Measurements from ENCODE around the gene ZNF532. TPM values are rescaled to one million over a fixed set of nuclear protein-coding genes. Genes with fewer than 3 reads are reported as not detected.

ZNF532 gene
- total and polyA plus RNA-seq, 2 donors (not counting 3 experiments of a cell fraction or from before 2014, with no cell fraction given), result 42.3 to 70.1 TPM

GRCh38 chr18:58827886-58828285 lies 36.8 kb upstream of the ZNF532 start:
- Histone ChIP-seq H3K9me3 (replicated peaks; ENCODE audit: control insufficient read depth, insufficient read depth, low read length) (no peaks in the 10 kb centered on the region), H3K79me2 (ENCODE audit: control insufficient read depth, insufficient read depth, low read length) (no peaks in the 10 kb centered on the region), H3K27me3 (ENCODE audit: control insufficient read depth in 2 of 2, insufficient read depth in 2 of 2, low read length in 2 of 2) (no peaks in the 10 kb centered on the region), H4K20me1 (replicated peaks; ENCODE audit: control insufficient read depth, extremely low read depth, insufficient read depth, low read length) (no peaks in the 10 kb centered on the region), H3K9ac (replicated peaks; ENCODE audit: extremely low read depth, insufficient read depth, low read length) (no peak overlapping the region), H2AFZ (ENCODE audit: low read depth, low read length) (no peak overlapping the region), H3K4me2 (ENCODE audit: insufficient read depth, low read length) (no peak overlapping the region), H3K4me1 (ENCODE audit: control insufficient read depth, extremely low read depth, insufficient read depth, low read length) (no peaks in the 10 kb centered on the region), H3K4me3 (replicated peaks in 1 of 3; ENCODE audit: insufficient read depth in 1 of 3, low read depth in 1 of 3, low read length in 3 of 3) (no peak overlapping the region), H3K9me1 (replicated peaks; ENCODE audit: control insufficient read depth, extremely low read depth, insufficient read depth, low read length) (no peaks in the 10 kb centered on the region), H3K27ac (ENCODE audit: insufficient read depth, low read depth, low read length) (no peak overlapping the region), H3K36me3 (ENCODE audit: control insufficient read depth in 2 of 2, extremely low read depth in 1 of 2, insufficient read depth in 2 of 2, low read length in 2 of 2) (no peaks in the 10 kb centered on the region)
- dilution Hi-C loops (cut with MboI; ENCODE audit: extremely low pct_ligation_motif_present, low sequenced_read_pairs), result no loop called here
- DNase-seq (ENCODE audit: low read depth, low spot score), result no peak
- POLR2A ChIA-PET, result no interaction called here
- CTCF ChIA-PET, result no interaction called here
- intact Hi-C loops (cut with micrococcal nuclease), result no loop called here
- no TSS peak for BruUV-seq (replicated peaks)
- no peak for FAIRE-seq
- TF ChIP-seq FOS (IDR thresholded peaks at IDR 0.05; ENCODE audit: borderline replicate concordance, insufficient read depth, low read length) (no peak), JUN (IDR thresholded peaks at IDR 0.05; ENCODE audit: borderline replicate concordance, insufficient read depth, insufficient read length, low read depth) (no peak), EZH2 (IDR thresholded peaks at IDR 0.05; ENCODE audit: borderline replicate concordance, low read depth, low read length, severe bottlenecking) (no peak), MYC (IDR thresholded peaks at IDR 0.05; ENCODE audit: low read depth, low read length) (no peak), MAX (IDR thresholded peaks at IDR 0.05; ENCODE audit: insufficient read depth, insufficient read length) (no peak), CTCF (IDR thresholded peaks at IDR 0.05; ENCODE audit: extremely low read depth in 1 of 2, insufficient read depth in 1 of 2, low read depth in 1 of 2, low read length in 2 of 2) (no peak), POLR2A (IDR thresholded peaks at IDR 0.05; ENCODE audit: low read depth, low read length) (no peak), POLR2AphosphoS5 (IDR thresholded peaks at IDR 0.05; ENCODE audit: insufficient read depth, low read depth, low read length) (no peak), GATA2 (IDR thresholded peaks at IDR 0.05; ENCODE audit: insufficient read depth, insufficient read length, low read depth, low read length) (no peak)
